GM23338 (cell line): ENCODE measurements around the gene ZNF831. TPM values are rescaled to one million over a fixed set of nuclear protein-coding genes. Genes with fewer than 3 reads are reported as not detected.

ENCODE experiments used
- ATAC-seq: fragments of 200-7000 bp; cut with Tn5 transposase; 3 replicates; pipeline ENCODE4 v1.9.1; 2020
- DNase-seq: peaks from one replicate; pipeline ENCODE4 v3.0.0-alpha.2; 2015; ENCODE audit warnings: low spot score
- H2AFZ ChIP-seq: fragments of 200-600 bp; sonication (generic); 2 replicates; pipeline ENCODE4 v1.8.0; 2016; ENCODE audit warnings: antibody characterized with exemption, mild to moderate bottlenecking, moderate library complexity
- H3F3A ChIP-seq: fragments of 200-600 bp; sonication (generic); replicated peaks from 2 replicates; pipeline ENCODE4 v1.8.0; 2017; ENCODE audit warnings: antibody characterized with exemption, mixed run types, low read depth
- H3K27ac ChIP-seq: fragments of 200-600 bp; sonication (generic); 2 replicates; pipeline ENCODE4 v1.6.1; 2016; ENCODE audit warnings: low read depth
- H3K27me3 ChIP-seq: fragments of 200-600 bp; sonication (generic); 2 replicates; pipeline ENCODE4 v1.8.0; 2016; ENCODE audit warnings: mild to moderate bottlenecking, mixed run types, moderate library complexity; ENCODE audit not compliant: insufficient read depth
- H3K36me3 ChIP-seq: fragments of 200-600 bp; sonication (generic); 2 replicates; pipeline ENCODE4 v1.8.0; 2016; ENCODE audit warnings: mild to moderate bottlenecking; ENCODE audit not compliant: insufficient read depth
- H3K4me1 ChIP-seq: fragments of 200-600 bp; sonication (generic); 2 replicates; pipeline ENCODE4 v1.8.0; 2016; ENCODE audit warnings: mild to moderate bottlenecking, moderate library complexity; ENCODE audit not compliant: insufficient read depth
- H3K4me2 ChIP-seq: fragments of 200-600 bp; sonication (generic); 2 replicates; pipeline ENCODE4 v1.7.1; 2017; ENCODE audit warnings: mixed run types
- H3K4me3 ChIP-seq: fragments of 200-600 bp; sonication (generic); 2 replicates; pipeline ENCODE4 v1.6.1; 2016; ENCODE audit warnings: mixed run types
- H3K79me2 ChIP-seq: fragments of 200-600 bp; sonication (generic); replicated peaks from 2 replicates; pipeline ENCODE4 v1.8.0; 2017; ENCODE audit warnings: mild to moderate bottlenecking; ENCODE audit not compliant: insufficient read depth
- H3K9me2 ChIP-seq: fragments of 200-600 bp; sonication (generic); 2 replicates; pipeline ENCODE4 v1.8.0; 2017; ENCODE audit not compliant: insufficient read depth
- H4K20me1 ChIP-seq: fragments of 200-600 bp; sonication (generic); replicated peaks from 2 replicates; pipeline ENCODE4 v1.8.0; 2017; ENCODE audit warnings: mild to moderate bottlenecking; ENCODE audit not compliant: insufficient read depth
- H3K27ac Mint-ChIP-seq: 2 replicates; pipeline ENCODE4 v1.8.0; 2020; ENCODE audit warnings: inconsistent platforms, mild to moderate bottlenecking, moderate library complexity, mixed read lengths
- H3K27me3 Mint-ChIP-seq: 3 replicates; pipeline ENCODE4 v1.8.0; 2022; ENCODE audit warnings: low read depth, mild to moderate bottlenecking, moderate library complexity, mixed read lengths, inconsistent platforms; ENCODE audit not compliant: insufficient read depth, poor library complexity
- H3K36me3 Mint-ChIP-seq: 3 replicates; pipeline ENCODE4 v1.8.0; 2021; ENCODE audit warnings: low read depth, mild to moderate bottlenecking, inconsistent platforms, moderate library complexity, mixed read lengths
- H3K4me1 Mint-ChIP-seq: 3 replicates; pipeline ENCODE4 v1.8.0; 2020; ENCODE audit warnings: mild to moderate bottlenecking, inconsistent platforms, mixed read lengths
- H3K4me3 Mint-ChIP-seq: 3 replicates; pipeline ENCODE4 v1.8.0; 2021; ENCODE audit warnings: moderate library complexity, mild to moderate bottlenecking, inconsistent platforms, mixed read lengths
- H3K9me3 Mint-ChIP-seq: 3 replicates; pipeline ENCODE4 v1.8.0; 2020; ENCODE audit warnings: moderate library complexity, mild to moderate bottlenecking, inconsistent platforms, mixed read lengths
- CREB1 ChIP-seq: fragments of 250-450 bp; sonication (Bioruptor Pico); IDR thresholded peaks from 2 replicates; pipeline ENCODE4 v1.5.0; 2020; ENCODE audit warnings: low read depth, mild to moderate bottlenecking, moderate library complexity
- ETS1 ChIP-seq: IDR thresholded peaks from 2 replicates; pipeline ENCODE4 v1.6.1; 2016; ENCODE audit warnings: antibody characterized with exemption
- EZH2 ChIP-seq: fragments of 200-600 bp; sonication (generic); IDR thresholded peaks from one replicate; pipeline ENCODE4 v1.8.0; 2017; ENCODE audit warnings: antibody characterized with exemption, mild to moderate bottlenecking, low read depth; ENCODE audit not compliant: unreplicated experiment
- EZH2phosphoT487 ChIP-seq: fragments of 200-600 bp; sonication (generic); IDR thresholded peaks from one replicate; pipeline ENCODE4 v1.8.1; 2018; ENCODE audit warnings: antibody characterized with exemption; ENCODE audit not compliant: unreplicated experiment
- JUNB ChIP-seq: IDR thresholded peaks from one replicate; pipeline ENCODE4 v1.6.1; 2016; ENCODE audit warnings: antibody characterized with exemption; ENCODE audit not compliant: unreplicated experiment
- NANOG ChIP-seq: IDR thresholded peaks from 2 replicates; pipeline ENCODE4 v1.6.1; 2016; ENCODE audit warnings: antibody characterized with exemption, borderline replicate concordance
- POLR2AphosphoS5 ChIP-seq: IDR thresholded peaks from 2 replicates; pipeline ENCODE4 v1.6.1; 2016; ENCODE audit warnings: antibody characterized with exemption, low read depth
- ZNF114 ChIP-seq: fragments of 250-450 bp; sonication (Bioruptor Pico); IDR thresholded peaks from 2 replicates; pipeline ENCODE4 v1.5.0; 2020; ENCODE audit warnings: mild to moderate bottlenecking, moderate library complexity
- ZNF331 ChIP-seq: fragments of 250-450 bp; sonication (Bioruptor Pico); IDR thresholded peaks from 2 replicates; pipeline ENCODE4 v1.5.0; 2020; ENCODE audit warnings: low read depth, mild to moderate bottlenecking, moderate library complexity
- polyA plus RNA-seq: library from polyadenylated mRNA; unstranded; fragments of >200 nt; fragmentation: Nextera tagmentation; extraction: Ambion mirVana; gene quantifications from 2 replicates; pipeline ENCODE4 v1.2.1, GENCODE V29; 2016
- total RNA-seq: library from RNA; depleted of rRNA; stranded (reverse); fragments of >200 nt; shearing (Covaris generic); gene quantifications from 2 replicates; pipeline ENCODE4 v1.2.3, GENCODE V29; 2014
- TF ChIP-seq, protein P1 (sequence below), 2 experiments: fragments of 200-600 bp in 1 of 2; sonication (generic) in 1 of 2; conservative IDR thresholded peaks; 2 replicates each; pipeline versions ENCODE4 v1.5.1 to v1.6.1; 2016 to 2017; ENCODE audit warnings: antibody characterized with exemption in 2 of 2, low read depth in 2 of 2, mild to moderate bottlenecking in 2 of 2, moderate library complexity in 1 of 2

Gene ZNF831
- total and polyA plus RNA-seq, 2 experiments from 2014 or later, result not detected

GRCh38 chr20:59242714-59243626 lies 79.3 kb downstream of the ZNF831 start (continued):
- no peak for TF ChIP-seq ETS1

DNA sequence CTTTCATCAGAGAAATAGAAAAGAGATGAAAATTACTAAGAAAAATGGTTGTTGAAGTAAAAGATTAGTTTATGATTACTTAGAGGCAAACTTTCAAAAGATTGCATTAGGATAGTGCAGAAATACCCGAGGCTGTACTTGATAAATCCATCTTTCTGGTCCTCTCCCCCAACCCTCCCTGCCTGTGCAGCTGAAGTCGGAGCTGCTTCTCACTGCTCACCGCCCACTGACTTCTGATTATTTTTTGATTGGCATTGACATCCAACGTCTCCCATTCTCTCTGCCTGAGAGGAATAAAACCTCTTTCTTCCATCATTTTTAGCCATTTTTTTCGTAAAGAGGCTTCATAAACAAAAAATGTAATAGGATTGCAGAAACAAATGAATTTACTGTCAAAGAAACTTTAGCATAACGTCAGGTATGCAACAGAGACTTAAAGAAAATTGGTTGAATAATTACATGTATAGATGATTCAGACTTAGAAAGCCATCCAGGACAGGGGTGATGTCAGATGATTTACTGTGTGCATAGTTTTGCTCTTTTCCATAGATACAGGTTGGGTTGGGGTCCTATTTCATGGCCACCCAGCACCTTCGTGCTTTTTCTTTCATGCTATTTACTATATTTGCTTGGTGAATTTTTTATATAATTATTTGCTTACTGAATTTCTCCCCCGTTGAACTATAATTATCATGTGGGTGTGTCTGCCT lies 83.2 kb downstream of the ZNF831 start:
- Histone ChIP-seq H3K36me3 (no peaks in the 10 kb centered on the region), H4K20me1 (no peaks in the 10 kb centered on the region), H3K4me3 (no peak overlapping the region), H3K4me1 (no peaks in the 10 kb centered on the region; the same call in 1 of the 2 replicates), H3K79me2 (no peaks in the 10 kb centered on the region), H3K9me2 (no peaks in the 10 kb centered on the region), H3K27ac (no peak overlapping the region), H3K27me3 (no peaks in the 10 kb centered on the region), H3F3A (no peaks in the 10 kb centered on the region), H3K4me2 (no peak overlapping the region), H2AFZ (no peak overlapping the region; the same call in 1 of the 2 replicates)
- Mint-ChIP-seq H3K9me3 (no peaks in the 10 kb centered on the region), H3K4me3 (no peak overlapping the region), H3K4me1 (peaks cover 27% of the 10 kb centered on the region), H3K36me3 (no peaks in the 10 kb centered on the region), H3K27ac (no peak overlapping the region), H3K27me3 (peaks cover 4% of the 10 kb centered on the region)
- ATAC-seq, result no peak
- DNase-seq, result no peak
- no peak for TF ChIP-seq ETS1
- TF ChIP-seq JUNB, result no peak
- TF ChIP-seq NANOG, result no peak
- no peak for TF ChIP-seq CREB1

- no peak for ATAC-seq
- Histone ChIP-seq H3F3A (no peaks in the 10 kb centered on the region), H3K27ac (no peak overlapping the region), H3K4me2 (no peak overlapping the region), H3K79me2 (no peaks in the 10 kb centered on the region), H3K27me3 (no peaks in the 10 kb centered on the region), H3K9me2 (no peaks in the 10 kb centered on the region), H3K4me1 (no peaks in the 10 kb centered on the region; the same call in 1 of the 2 replicates), H2AFZ (no peak overlapping the region), H4K20me1 (no peaks in the 10 kb centered on the region), H3K4me3 (no peak overlapping the region), H3K36me3 (no peaks in the 10 kb centered on the region)
- no peaks in the 10 kb centered on the region for H3K36me3 Mint-ChIP-seq
- H3K4me3 Mint-ChIP-seq, result no peak overlapping the region
- H3K27me3 Mint-ChIP-seq, result peaks cover 4% of the 10 kb centered on the region
- no peak overlapping the region for H3K27ac Mint-ChIP-seq
- H3K4me1 Mint-ChIP-seq, result peaks cover 20% of the 10 kb centered on the region
- no peak for DNase-seq
- H3K9me3 Mint-ChIP-seq, result no peaks in the 10 kb centered on the region
- no peak for TF ChIP-seq ZNF114 (CRISPR knock-in tag)
- TF ChIP-seq EZH2, result no peak
- TF ChIP-seq, protein P1, sequence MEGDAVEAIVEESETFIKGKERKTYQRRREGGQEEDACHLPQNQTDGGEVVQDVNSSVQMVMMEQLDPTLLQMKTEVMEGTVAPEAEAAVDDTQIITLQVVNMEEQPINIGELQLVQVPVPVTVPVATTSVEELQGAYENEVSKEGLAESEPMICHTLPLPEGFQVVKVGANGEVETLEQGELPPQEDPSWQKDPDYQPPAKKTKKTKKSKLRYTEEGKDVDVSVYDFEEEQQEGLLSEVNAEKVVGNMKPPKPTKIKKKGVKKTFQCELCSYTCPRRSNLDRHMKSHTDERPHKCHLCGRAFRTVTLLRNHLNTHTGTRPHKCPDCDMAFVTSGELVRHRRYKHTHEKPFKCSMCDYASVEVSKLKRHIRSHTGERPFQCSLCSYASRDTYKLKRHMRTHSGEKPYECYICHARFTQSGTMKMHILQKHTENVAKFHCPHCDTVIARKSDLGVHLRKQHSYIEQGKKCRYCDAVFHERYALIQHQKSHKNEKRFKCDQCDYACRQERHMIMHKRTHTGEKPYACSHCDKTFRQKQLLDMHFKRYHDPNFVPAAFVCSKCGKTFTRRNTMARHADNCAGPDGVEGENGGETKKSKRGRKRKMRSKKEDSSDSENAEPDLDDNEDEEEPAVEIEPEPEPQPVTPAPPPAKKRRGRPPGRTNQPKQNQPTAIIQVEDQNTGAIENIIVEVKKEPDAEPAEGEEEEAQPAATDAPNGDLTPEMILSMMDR (conservative IDR thresholded peaks at IDR 0.05; ENCODE audit: low read depth in 2 of 2), result no peak
- no peak for TF ChIP-seq ZNF331 (CRISPR knock-in tag)
- TF ChIP-seq EZH2phosphoT487, result no peak
- no peak for TF ChIP-seq ETS1
- no peak for TF ChIP-seq POLR2AphosphoS5
Observed at GRCh38 chr20:59247731-59248684, 84.4 kb downstream of the ZNF831 start.
